Tibial artery (tissue), 4 donors: ENCODE data around the gene CENPK.
"Not testable (repeated sequence)": the region's sequence is repeated elsewhere in the genome, so short reads cannot be mapped to it uniquely, and the experiment has no call there.

Experiments used
- DNase-seq, 2 donors: peaks; one replicate each; pipeline ENCODE4 v3.0.0-alpha.2; 2019
- H3K27ac ChIP-seq, 2 donors: fragments of 200-600 bp; sonication (generic) in 1 of 2; 1 replicate in 1 of 2; 2 replicates in 1 of 2; pipeline ENCODE4 v1.5.1; 2018 to 2019; ENCODE audit warnings: mild to moderate bottlenecking in 1 of 2
- H3K27me3 ChIP-seq, 2 donors: fragments of 200-600 bp; sonication (generic) in 1 of 2; one replicate each; pipeline versions ENCODE4 v1.5.1 to v1.6.0; 2016 to 2019
- H3K36me3 ChIP-seq, 3 donors: fragments of 200-600 bp; sonication (generic) in 2 of 3; one replicate each; pipeline ENCODE4 v1.5.1; 2016 to 2019; ENCODE audit warnings: mild to moderate bottlenecking in 2 of 3
- H3K4me1 ChIP-seq, 4 donors: fragments of 200-600 bp; sonication (generic) in 2 of 4; 1 replicate in 3 of 4; 2 replicates in 1 of 4; pipeline ENCODE4 v1.5.1; 2016 to 2019
- H3K4me3 ChIP-seq, 2 donors: fragments of 200-600 bp; sonication (generic) in 1 of 2; 1 replicate in 1 of 2; 2 replicates in 1 of 2; pipeline ENCODE4 v1.5.1; 2018 to 2019; ENCODE audit warnings: mild to moderate bottlenecking in 2 of 2
- H3K9me3 ChIP-seq, 3 donors: fragments of 200-600 bp; sonication (generic) in 1 of 3; one replicate each; pipeline ENCODE4 v1.5.1; 2016 to 2019
- CTCF ChIP-seq, 2 experiments: fragments of 200-600 bp in 1 of 2; fragments of 450-650 bp in 1 of 2; IDR thresholded peaks; one replicate each; pipeline ENCODE4 v1.5.1; 2017 to 2019; ENCODE audit warnings: antibody characterized with exemption in 2 of 2, mild to moderate bottlenecking in 1 of 2, moderate library complexity in 1 of 2
- intact Hi-C: fragments of 100-400 bp; cut with DNase I; formaldehyde crosslinking; loops from one replicate; pipeline ENCODE4 v1.15.0; 2023; ENCODE audit warnings: low total_unique reads

The CENPK gene

GRCh38 chr5:65508978-65509377 lies 54.0 kb downstream of the CENPK start:
- DNase-seq: no peak
- no peaks in the 10 kb centered on the region for H3K27me3 ChIP-seq
- no peaks in the 10 kb centered on the region for H3K9me3 ChIP-seq
- no peak overlapping the region for H3K4me3 ChIP-seq
- no peak overlapping the region for H3K27ac ChIP-seq
- H3K36me3 ChIP-seq: no peaks in the 10 kb centered on the region
- intact Hi-C loops: no loop called here
- no peak for TF ChIP-seq CTCF (IDR thresholded peaks at IDR 0.05)
- no peaks in the 10 kb centered on the region for H3K4me1 ChIP-seq

GRCh38 chr5:65506961-65507360 lies 56.0 kb downstream of the CENPK start:
- intact Hi-C loops: no loop called here
- Histone ChIP-seq H3K4me1 (no peaks in the 10 kb centered on the region), H3K36me3 (no peaks in the 10 kb centered on the region), H3K9me3 (no peaks in the 10 kb centered on the region), H3K27me3 (no peaks in the 10 kb centered on the region), H3K4me3 (no peak overlapping the region), H3K27ac (no peak overlapping the region)
- DNase-seq: no peak
- TF ChIP-seq CTCF (IDR thresholded peaks at IDR 0.05): no peak

DNA sequence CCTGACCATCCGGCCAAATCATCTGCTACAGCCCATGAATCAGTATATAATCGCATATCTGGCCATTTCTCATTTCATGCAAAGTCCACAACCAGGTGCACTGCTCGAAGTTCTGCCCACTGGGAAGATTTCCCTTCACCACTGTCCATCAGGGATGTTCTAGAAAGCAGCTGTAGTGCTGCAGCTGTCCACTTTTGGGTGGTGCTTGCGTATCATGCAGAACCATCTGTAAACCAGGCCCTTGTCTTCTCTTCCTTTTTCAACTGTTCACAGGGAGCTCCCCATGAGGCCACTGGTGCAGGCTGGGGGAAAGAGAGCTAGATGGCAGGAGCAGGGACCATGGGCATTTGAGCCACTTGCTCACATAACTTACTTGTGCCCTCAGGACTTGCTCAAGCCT lies 73.8 kb downstream of the CENPK start:
- intact Hi-C loops: loop anchor here (5.0 to 10.0 kb wide), 2 partner anchors 284 to 677 kb away; no protein-coding TSS in a partner anchor
- Histone ChIP-seq H3K36me3 (no peaks in the 10 kb centered on the region), H3K9me3 (no peaks in the 10 kb centered on the region), H3K4me1 (no peaks in the 10 kb centered on the region), H3K27me3 (no peaks in the 10 kb centered on the region), H3K4me3 (no peak overlapping the region), H3K27ac (no peak overlapping the region)
- TF ChIP-seq CTCF (IDR thresholded peaks at IDR 0.05): no peak
- DNase-seq: no peak

- not testable (repeated sequence) for H3K4me3 ChIP-seq, H3K27ac ChIP-seq, H3K27me3 ChIP-seq, DNase-seq, H3K9me3 ChIP-seq, H3K36me3 ChIP-seq, H3K4me1 ChIP-seq
- intact Hi-C loops: loop anchor here (5.0 to 10.0 kb wide), 2 partner anchors 283 to 676 kb away; no protein-coding TSS in a partner anchor
Measured at GRCh38 chr5:65488038-65488687, 74.8 kb downstream of the CENPK start.

DNA sequence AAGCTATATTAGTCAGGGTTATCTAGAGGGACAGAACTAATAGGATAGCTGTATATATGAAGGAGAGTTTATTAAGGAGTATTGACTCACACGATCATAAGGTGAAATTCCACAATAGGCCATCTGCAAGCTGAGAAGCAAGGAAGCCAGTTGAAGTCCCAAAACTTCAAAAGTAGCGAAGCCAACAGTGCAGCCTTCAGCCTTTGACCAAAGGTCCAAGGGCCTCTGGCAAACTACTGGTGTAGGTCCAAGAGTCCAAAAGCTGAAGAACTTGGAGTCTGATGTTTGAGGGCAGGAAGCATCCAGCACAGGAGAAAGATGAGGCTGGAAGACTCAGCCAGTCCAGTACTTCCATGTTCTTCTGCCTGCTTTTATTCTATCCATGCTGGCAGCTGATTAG lies 76.2 kb downstream of the CENPK start:
- not testable (repeated sequence) for H3K36me3 ChIP-seq, DNase-seq, H3K4me1 ChIP-seq, H3K9me3 ChIP-seq, H3K27me3 ChIP-seq, H3K27ac ChIP-seq, H3K4me3 ChIP-seq
- intact Hi-C loops: loop anchor here (5.0 to 10.0 kb wide), 2 partner anchors 282 to 675 kb away; no protein-coding TSS in a partner anchor

DNA sequence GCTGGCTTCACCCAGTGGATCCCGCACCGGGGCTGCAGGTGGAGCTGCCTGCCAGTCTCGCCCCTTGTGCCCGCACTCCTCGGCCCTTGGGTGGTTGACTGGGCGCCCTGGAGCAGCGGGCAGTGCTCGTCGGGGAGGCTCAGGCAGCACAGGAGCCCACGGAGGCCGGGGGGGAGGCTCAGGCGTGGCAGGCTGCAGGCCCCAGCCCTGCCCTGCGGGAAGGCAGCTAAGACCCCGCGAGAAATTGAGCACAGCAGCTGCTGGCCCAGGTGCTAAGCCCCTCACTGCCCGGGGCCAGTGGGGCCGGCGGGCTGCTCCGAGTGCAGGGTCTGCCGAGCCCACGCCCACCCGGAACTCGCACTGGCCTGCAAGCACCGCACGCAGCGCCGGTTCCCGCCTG lies 77.6 kb downstream of the CENPK start:
- TF ChIP-seq CTCF (IDR thresholded peaks at IDR 0.05): no peak
- DNase-seq: no peak
- H3K9me3 ChIP-seq: no peaks in the 10 kb centered on the region
- H3K4me1 ChIP-seq: peaks cover 0 to 8% (median 0%) of the 10 kb centered on the region in 4 donors
- H3K27me3 ChIP-seq: no peaks in the 10 kb centered on the region
- intact Hi-C loops: loop anchor here (5.0 to 10.0 kb wide), 2 partner anchors 281 to 673 kb away; no protein-coding TSS in a partner anchor
- H3K4me3 ChIP-seq: no peak overlapping the region
- H3K27ac ChIP-seq: no peak overlapping the region
- no peaks in the 10 kb centered on the region for H3K36me3 ChIP-seq
